HCT116 (cell line): ENCODE data around the gene KCND1. TPM values are rescaled to one million over a fixed set of nuclear protein-coding genes. Genes with fewer than 3 reads are reported as not detected.

Source experiments
- ATAC-seq: fragments of 200-7000 bp; cut with Tn5 transposase; 2 replicates; pipeline ENCODE4 v1.9.1; 2020; ENCODE audit warnings: mild to moderate bottlenecking, moderate library complexity
- BruUV-seq: library from RNA; stranded (reverse); fragments of 400-500 nt; replicated peaks from 2 replicates; lab custom pipeline; 2021; lab: Mats Ljungman, UMichigan
- CTCF ChIA-PET: fragments of 300-600 bp; sonication (Branson Sonifier 250); formaldehyde crosslinking; loops from one replicate; lab custom pipeline; 2021; ENCODE audit warnings: antibody characterized with exemption; lab: Charles Lee
- POLR2A ChIA-PET: fragments of 300-600, 350-600 bp; sonication (Branson Sonifier 250); formaldehyde crosslinking; loops from one replicate; lab custom pipeline; 2021; ENCODE audit warnings: antibody characterized with exemption; lab: Charles Lee
- RAD21 ChIA-PET, 2 experiments: fragments of 300-600 bp; sonication (Branson Sonifier 250); formaldehyde crosslinking; loops; one replicate each; lab custom pipeline; 2023; ENCODE audit warnings: low total read pairs in 2 of 2; ENCODE audit not compliant: uncharacterized antibody in 2 of 2, unreplicated experiment in 2 of 2, low non-redundant PET in 1 of 2; lab: Charles Lee
- DNase-seq: peaks from one replicate; pipeline ENCODE4 v3.0.0-alpha.2; 2010; ENCODE audit warnings: low read depth, low spot score
- H2AFZ ChIP-seq: fragments of 200-600 bp; shearing (Covaris generic), sonication (generic); 2 replicates; pipeline ENCODE4 v1.6.1; 2017; ENCODE audit warnings: low read depth, mixed run types, mixed read lengths, antibody characterized with exemption, low read length; ENCODE audit not compliant: poor library complexity, severe bottlenecking
- H3K27ac ChIP-seq: 2 replicates; pipeline ENCODE4 v1.5.1; 2012; ENCODE audit warnings: low read depth, low read length
- H3K27me3 ChIP-seq: fragments of 200-600 bp; sonication (generic); 2 replicates; pipeline ENCODE4 v1.6.1; 2016; ENCODE audit warnings: mixed run types, low read length, mixed read lengths; ENCODE audit not compliant: insufficient read depth
- H3K36me3 ChIP-seq, 2 experiments: fragments of 200-500 bp in 1 of 2; fragments of 200-600 bp in 1 of 2; sonication (Bioruptor generic) in 1 of 2; sonication (generic) in 1 of 2; 2 replicates each; pipeline versions ENCODE4 v1.5.1 to v1.6.1; 2014 to 2016; ENCODE audit warnings: low read length in 2 of 2, inconsistent platforms in 1 of 2, mixed read lengths in 1 of 2, mixed run types in 1 of 2; ENCODE audit not compliant: insufficient read depth in 2 of 2, control insufficient read depth in 1 of 2
- H3K4me1 ChIP-seq, 2 experiments: fragments of 200-600 bp in 1 of 2; sonication (generic) in 1 of 2; 2 replicates each; pipeline versions ENCODE4 v1.5.1 to v1.6.1; 2012 to 2017; ENCODE audit warnings: low read length in 2 of 2, inconsistent platforms in 1 of 2, mild to moderate bottlenecking in 1 of 2, mixed read lengths in 1 of 2, mixed run types in 1 of 2, moderate library complexity in 1 of 2; ENCODE audit not compliant: insufficient read depth in 2 of 2, control insufficient read depth in 1 of 2
- H3K4me2 ChIP-seq: fragments of 200-600 bp; sonication (generic); 2 replicates; pipeline ENCODE4 v1.6.1; 2017; ENCODE audit warnings: mixed run types, low read length, mixed read lengths
- H3K4me3 ChIP-seq, 2 experiments: fragments of 200-600 bp in 1 of 2; sonication (generic) in 1 of 2; replicated peaks in 1 of 2; 2 replicates each; pipeline ENCODE4 v1.5.1; 2011 to 2016; ENCODE audit warnings: low read length in 2 of 2, control low read depth in 1 of 2, low read depth in 1 of 2, mild to moderate bottlenecking in 1 of 2, mixed read lengths in 1 of 2, mixed run types in 1 of 2
- H3K79me2 ChIP-seq: fragments of 200-600 bp; sonication (generic); 2 replicates; pipeline ENCODE4 v1.6.1; 2017; ENCODE audit warnings: mild to moderate bottlenecking, mixed run types, low read length, moderate library complexity, mixed read lengths; ENCODE audit not compliant: insufficient read depth
- H3K9ac ChIP-seq: fragments of 200-600 bp; sonication (generic); 2 replicates; pipeline ENCODE4 v1.6.1; 2016; ENCODE audit warnings: low read length, mixed read lengths
- H3K9me2 ChIP-seq: fragments of 200-600 bp; sonication (generic), shearing (Covaris generic); 2 replicates; pipeline ENCODE4 v1.6.1; 2017; ENCODE audit warnings: mixed run types, mild to moderate bottlenecking, moderate library complexity; ENCODE audit not compliant: insufficient read depth
- H3K9me3 ChIP-seq, 2 experiments: fragments of 200-500 bp in 1 of 2; fragments of 200-600 bp in 1 of 2; sonication (Bioruptor generic) in 1 of 2; sonication (generic) in 1 of 2; 2 replicates each; pipeline ENCODE4 v1.6.1; 2014 to 2017; ENCODE audit warnings: low read length in 2 of 2, mixed read lengths in 2 of 2, inconsistent platforms in 1 of 2, low read depth in 1 of 2, mild to moderate bottlenecking in 1 of 2, mixed run types in 1 of 2, moderate library complexity in 1 of 2; ENCODE audit not compliant: control insufficient read depth in 1 of 2, insufficient read depth in 1 of 2
- H4K20me1 ChIP-seq: fragments of 200-600 bp; sonication (generic), shearing (Covaris generic); 2 replicates; pipeline ENCODE4 v1.6.1; 2017; ENCODE audit warnings: mixed run types, mild to moderate bottlenecking, moderate library complexity; ENCODE audit not compliant: insufficient read depth
- ATF3 ChIP-seq: IDR thresholded peaks from 2 replicates; pipeline ENCODE4 v1.6.1; 2012
- CBX3 ChIP-seq: IDR thresholded peaks from 2 replicates; pipeline ENCODE4 v1.6.1; 2012; ENCODE audit warnings: low read depth
- EGR1 ChIP-seq: IDR thresholded peaks from 2 replicates; pipeline ENCODE4 v1.6.1; 2012; ENCODE audit warnings: low read depth
- JUND ChIP-seq: IDR thresholded peaks from 2 replicates; pipeline ENCODE4 v1.6.1; 2012
- POLR2A ChIP-seq: IDR thresholded peaks from 2 replicates; pipeline ENCODE4 v1.7.0; 2011; ENCODE audit warnings: borderline replicate concordance; ENCODE audit not compliant: insufficient read depth, insufficient read length; ENCODE audit errors: extremely low read depth
- RAD21 ChIP-seq: IDR thresholded peaks from 2 replicates; pipeline ENCODE4 v1.6.1; 2012; ENCODE audit warnings: low read depth, mild to moderate bottlenecking
- REST ChIP-seq: IDR thresholded peaks from 2 replicates; pipeline ENCODE4 v1.6.1; 2012; ENCODE audit warnings: low read depth
- SIN3A ChIP-seq: IDR thresholded peaks from 2 replicates; pipeline ENCODE4 v1.6.1; 2012; ENCODE audit warnings: low read depth
- SRF ChIP-seq: IDR thresholded peaks from 2 replicates; pipeline ENCODE4 v1.6.1; 2012; ENCODE audit warnings: low read depth
- YY1 ChIP-seq: IDR thresholded peaks from 2 replicates; pipeline ENCODE4 v1.6.1; 2011; ENCODE audit warnings: low read length, low read depth, moderate library complexity, mild to moderate bottlenecking; ENCODE audit not compliant: insufficient replicate concordance; ENCODE audit errors: extremely low read depth
- ZFX ChIP-seq: fragments of 450-650 bp; IDR thresholded peaks from 2 replicates; pipeline ENCODE4 v1.6.1; 2017
- ZNF274 ChIP-seq: fragments of 200-500 bp; sonication (Bioruptor generic); IDR thresholded peaks from 2 replicates; pipeline ENCODE4 v1.6.1; 2014; ENCODE audit warnings: mild to moderate bottlenecking, low read depth, low read length, inconsistent platforms
- intact Hi-C: fragments of 100-400 bp; cut with micrococcal nuclease; formaldehyde crosslinking; loops from 2 replicates; pipeline ENCODE4 v1.10.0; 2022
- total RNA-seq: library from RNA; stranded (reverse); gene quantifications from one replicate; pipeline ENCODE4 v1.2.1, GENCODE V29; 2021; ENCODE audit not compliant: unreplicated experiment

The KCND1 gene
- total RNA-seq, 1 experiment from 2014 or later: 5.5 TPM

GRCh38 chrX:48997865-48998264 lies 26.2 kb upstream of the KCND1 start:
- peaks cover 0 to 7% of the 10 kb centered on the region in 2 experiments; a peak in 1 of 4 replicates for H3K4me1 ChIP-seq
- no peak for TF ChIP-seq YY1
- no peak for TF ChIP-seq ZFX
- TF ChIP-seq EGR1: no peak
- TF ChIP-seq RAD21: no peak
- no peak for TF ChIP-seq ZNF274
- TF ChIP-seq POLR2A: no peak
- no peak for TF ChIP-seq REST
- no peak for TF ChIP-seq SIN3A
- no peak for TF ChIP-seq JUND
- no peak for TF ChIP-seq ATF3
- no peak for TF ChIP-seq CBX3
- TF ChIP-seq SRF: no peak
- intact Hi-C loops: no loop called here
- RAD21 ChIA-PET: no interaction called here
- ATAC-seq: no peak
- BruUV-seq: no TSS peak
- no peaks in the 10 kb centered on the region for H3K27me3 ChIP-seq
- H4K20me1 ChIP-seq: no peaks in the 10 kb centered on the region
- CTCF ChIA-PET: no interaction called here
- no peak for DNase-seq
- no peak overlapping the region for H3K4me2 ChIP-seq
- POLR2A ChIA-PET: no interaction called here
- no peak overlapping the region for H2AFZ ChIP-seq
- H3K9me2 ChIP-seq: no peaks in the 10 kb centered on the region
- H3K36me3 ChIP-seq: no peaks in the 10 kb centered on the region; a peak in 1 of 4 replicates
- H3K9ac ChIP-seq: no peak overlapping the region
- H3K4me3 ChIP-seq: no peak overlapping the region
- peaks cover 5% of the 10 kb centered on the region; the same call in 1 of the 2 replicates for H3K79me2 ChIP-seq
- H3K27ac ChIP-seq: no peak overlapping the region
- H3K9me3 ChIP-seq: no peaks in the 10 kb centered on the region
